ENCODE data around the gene TP53RK.

Gene TP53RK

GRCh38 chr20:46652699-46653098, 36.5 kb downstream of the TP53RK start:
- TF ChIP-seq CTCF (IDR thresholded peaks at IDR 0.05; ENCODE audit: extremely low read depth, missing control alignments): no peak
- no peak for DNase-seq (ENCODE audit: low spot score)

DNA sequence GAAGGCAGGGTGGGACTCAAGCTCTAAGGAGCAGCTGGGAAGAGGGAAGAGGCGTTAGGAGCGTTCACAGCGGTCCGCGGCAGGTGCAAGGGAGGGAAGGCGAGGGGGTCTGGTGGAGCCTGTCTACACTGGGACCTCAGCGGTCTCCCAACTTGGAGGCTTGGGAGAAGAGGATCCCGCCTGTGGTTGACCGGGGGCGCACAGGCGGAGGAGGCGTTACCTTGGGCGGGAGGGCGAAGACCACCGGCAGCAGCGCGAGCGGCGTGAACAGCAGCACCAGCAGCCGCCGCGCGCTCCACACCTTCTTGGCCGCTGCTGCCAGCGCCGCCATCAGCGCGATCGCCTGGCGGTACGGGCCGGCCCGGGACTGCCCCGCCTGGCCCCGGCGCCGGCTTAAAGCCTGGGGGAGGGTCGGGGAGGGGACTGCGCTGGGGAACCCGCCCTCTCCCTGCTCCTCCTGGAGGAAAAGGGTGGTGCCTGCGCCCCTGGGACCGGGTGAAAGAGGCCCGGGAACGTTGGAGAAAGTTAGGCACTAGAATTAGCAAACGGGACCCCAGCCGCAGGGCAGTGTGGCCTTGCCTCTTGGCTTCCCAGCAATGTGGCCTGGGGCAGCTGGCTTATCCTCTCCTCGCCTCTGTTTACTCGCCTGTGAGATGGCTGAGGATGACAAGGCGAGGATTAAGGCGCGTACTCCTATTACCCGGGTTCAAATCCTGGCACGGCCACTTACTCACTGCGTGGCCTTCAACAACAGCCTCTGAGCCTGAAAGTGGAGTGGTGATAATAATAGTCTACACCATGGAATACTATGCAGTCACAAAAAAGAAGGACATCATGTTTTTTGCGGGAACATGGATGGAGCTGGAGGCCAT, 37.9 kb downstream of the TP53RK start, which contains the start of gene SLC13A3:
SLC13A3 (minus strand) TSS at position 369 of the 872 bp plus-strand sequence; CDS start at position 331, 38 bp downstream.
- TF ChIP-seq CTCF (IDR thresholded peaks at IDR 0.05; ENCODE audit: extremely low read depth, missing control alignments): no peak
- DNase-seq (ENCODE audit: low spot score): no peak

DNA sequence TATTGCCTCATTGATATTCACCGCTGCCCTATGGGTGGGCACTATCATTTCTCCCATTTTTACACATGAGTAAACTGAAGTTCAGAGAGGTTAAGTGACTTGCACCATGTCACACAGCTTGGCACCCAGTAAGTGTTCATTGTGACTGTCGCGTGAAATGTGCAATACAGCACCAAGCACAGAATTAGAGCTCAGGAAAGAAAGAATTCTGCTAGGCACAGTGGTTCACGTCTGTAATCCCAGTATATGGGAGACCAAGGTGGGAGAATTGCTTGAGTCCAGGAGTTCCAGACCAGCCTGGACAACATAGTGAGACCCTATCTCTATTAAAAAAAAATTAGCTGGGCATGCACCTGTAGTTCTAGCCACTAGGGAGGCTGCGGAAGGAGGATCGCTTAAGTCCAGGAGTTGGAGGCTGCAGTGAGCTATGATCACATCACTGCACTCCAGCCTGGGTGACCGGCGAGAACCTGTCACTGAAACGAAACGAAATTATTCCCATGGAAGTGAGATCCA, 38.6 kb downstream of the TP53RK start:
- TF ChIP-seq CTCF (IDR thresholded peaks at IDR 0.05; ENCODE audit: extremely low read depth, missing control alignments): no peak

GRCh38 chr20:46649965-46650542, 39.2 kb downstream of the TP53RK start:
- TF ChIP-seq CTCF (IDR thresholded peaks at IDR 0.05; ENCODE audit: extremely low read depth, missing control alignments): no peak

More for the DNA sequence above, 38.6 kb downstream of the TP53RK start:
- DNase-seq (ENCODE audit: low spot score): no peak

DNA sequence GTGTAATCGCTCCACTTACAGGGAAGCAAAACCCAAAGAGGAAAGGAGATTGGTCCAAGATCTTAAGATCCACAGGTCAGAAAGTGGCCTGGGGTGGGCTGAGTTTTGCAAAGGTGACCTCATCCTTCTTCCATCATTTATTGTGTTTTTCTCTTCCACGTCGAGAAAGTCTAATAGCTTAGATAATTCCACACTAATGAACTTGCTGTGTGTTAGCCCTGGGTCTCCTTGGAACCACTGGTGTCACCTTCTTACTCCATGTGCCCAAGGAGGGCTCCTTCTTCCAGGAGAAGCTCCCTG, 39.6 kb downstream of the TP53RK start:
- no peak for TF ChIP-seq CTCF (IDR thresholded peaks at IDR 0.05; ENCODE audit: extremely low read depth, missing control alignments)
- DNase-seq (ENCODE audit: low spot score): no peak

More at GRCh38 chr20:46649965-46650542, 39.2 kb downstream of the TP53RK start:
- DNase-seq (ENCODE audit: low spot score): no peak

DNA sequence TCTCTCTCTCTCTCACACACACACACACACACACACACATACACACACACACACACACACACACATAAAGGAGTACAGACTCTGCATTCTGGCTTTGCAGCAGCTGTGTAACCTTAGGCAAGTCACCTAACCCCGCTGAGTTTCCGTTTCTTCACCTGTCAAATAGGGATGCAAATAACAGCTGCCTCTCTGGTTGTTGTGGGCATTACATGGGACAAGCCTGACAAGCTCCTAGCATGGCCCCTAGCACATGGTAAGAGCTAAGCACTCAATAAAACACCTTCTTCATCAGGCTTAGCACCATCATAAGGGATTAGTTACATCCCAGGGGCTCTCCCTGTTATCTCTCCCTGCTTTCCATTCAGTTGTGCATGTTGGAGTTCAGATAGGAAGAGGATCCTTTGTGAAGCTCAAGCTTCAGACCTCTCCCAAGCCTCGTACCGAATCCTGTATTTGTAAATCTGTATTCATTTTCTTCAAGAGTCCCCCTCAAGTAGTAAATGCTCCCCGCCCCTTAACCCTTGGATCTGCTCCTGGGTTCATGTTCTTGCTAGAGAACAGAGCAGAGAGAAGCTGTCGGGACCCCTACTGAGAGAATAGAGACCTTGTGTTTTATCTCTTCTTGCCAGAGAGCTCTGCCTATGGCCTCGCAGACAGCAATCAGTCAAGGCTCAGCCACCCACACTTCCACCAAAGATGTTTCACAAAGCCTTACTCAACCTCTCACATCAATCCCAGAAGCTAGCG, 40.2 kb downstream of the TP53RK start:
- no peak for TF ChIP-seq CTCF (IDR thresholded peaks at IDR 0.05; ENCODE audit: extremely low read depth, missing control alignments)
- no peak for DNase-seq (ENCODE audit: low spot score)
